VCaP (cell line): Measurements from ENCODE around the gene SLC6A11.

ENCODE experiments used
- H3K27ac ChIP-seq: fragments of 450-650 bp; 2 replicates; pipeline ENCODE4 v1.5.1; 2017
- CTCF ChIP-seq: fragments of 450-650 bp; conservative IDR thresholded peaks from 2 replicates; pipeline ENCODE4 v1.5.1; 2017; ENCODE audit warnings: mild to moderate bottlenecking, moderate library complexity

The SLC6A11 gene

GRCh38 chr3:10955711-10956453 is 139.9 kb downstream of the SLC6A11 start:
- no peak overlapping the region for H3K27ac ChIP-seq
- TF ChIP-seq CTCF = no peak

GRCh38 chr3:10956531-10956930 is 140.5 kb downstream of the SLC6A11 start:
- no peak for TF ChIP-seq CTCF
- H3K27ac ChIP-seq = no peak overlapping the region

- no peak for TF ChIP-seq CTCF
- no peak overlapping the region for H3K27ac ChIP-seq
Measured at GRCh38 chr3:10956986-10957385, 141.0 kb downstream of the SLC6A11 start.

- no peak overlapping the region for H3K27ac ChIP-seq
- no peak for TF ChIP-seq CTCF
Measured at GRCh38 chr3:10957976-10958749, 142.1 kb downstream of the SLC6A11 start.

- H3K27ac ChIP-seq = no peak overlapping the region
- no peak for TF ChIP-seq CTCF
Measured at GRCh38 chr3:10960255-10960654, 144.2 kb downstream of the SLC6A11 start.

- H3K27ac ChIP-seq = peak overlapping the region; percentile 7; the same call in 1 of the 2 replicates
- no peak for TF ChIP-seq CTCF
Measured at GRCh38 chr3:10961921-10962320, 145.9 kb downstream of the SLC6A11 start.

GRCh38 chr3:10962481-10963036 is 146.5 kb downstream of the SLC6A11 start:
- peak overlapping the region; percentile 7; the same call in 1 of the 2 replicates for H3K27ac ChIP-seq
- no peak for TF ChIP-seq CTCF
